Measurements from ENCODE around the gene CORO1C. TPM values are rescaled to one million over a fixed set of nuclear protein-coding genes. Genes with fewer than 3 reads are reported as not detected.
A peak's percentile ranks its signal among the peaks of the same experiment; 100 is the strongest.

The CORO1C gene
- total RNA-seq, 1 donor from 2014 or later = 307 TPM

GRCh38 chr12:108647585-108648287, 83.6 kb downstream of the CORO1C start:
- H3K27me3 ChIP-seq (ENCODE audit: low read depth) = no peaks in the 10 kb centered on the region
- H3K4me1 ChIP-seq = peaks cover 54% of the 10 kb centered on the region
- peaks cover 63% of the 10 kb centered on the region for H3K36me3 ChIP-seq
- DNase-seq = no peak
- H3K4me3 ChIP-seq = no peak overlapping the region
- TF ChIP-seq CTCF (IDR thresholded peaks at IDR 0.05) = no peak
- no peaks in the 10 kb centered on the region for H3K9me3 ChIP-seq
- no peak for ATAC-seq
- intact Hi-C loops (cut with DNase I) = no loop called here
- H3K27ac ChIP-seq = peak overlapping the region; percentile 66

- no peak for DNase-seq
- intact Hi-C loops (cut with DNase I) = no loop called here
- H3K27me3 ChIP-seq (ENCODE audit: low read depth) = no peaks in the 10 kb centered on the region
- H3K36me3 ChIP-seq = peaks cover 55% of the 10 kb centered on the region
- peaks cover 59% of the 10 kb centered on the region for H3K4me1 ChIP-seq
- ATAC-seq = no peak
- TF ChIP-seq CTCF (IDR thresholded peaks at IDR 0.05) = no peak
- peak overlapping the region; percentile 66 for H3K27ac ChIP-seq
- no peaks in the 10 kb centered on the region for H3K9me3 ChIP-seq
- no peak overlapping the region for H3K4me3 ChIP-seq
Measured at GRCh38 chr12:108646600-108647579, 84.4 kb downstream of the CORO1C start.

- Histone ChIP-seq H3K9me3 (no peaks in the 10 kb centered on the region), H3K27me3 (ENCODE audit: low read depth) (no peaks in the 10 kb centered on the region), H3K27ac (peak overlapping the region; percentile 66), H3K4me3 (no peak overlapping the region), H3K4me1 (peaks cover 69% of the 10 kb centered on the region), H3K36me3 (peaks cover 45% of the 10 kb centered on the region)
- no peak for TF ChIP-seq CTCF (IDR thresholded peaks at IDR 0.05)
- intact Hi-C loops (cut with DNase I) = no loop called here
- ATAC-seq = no peak
- no peak for DNase-seq
Measured at GRCh38 chr12:108645686-108646599, 85.4 kb downstream of the CORO1C start.

GRCh38 chr12:108644811-108645120, 86.6 kb downstream of the CORO1C start:
- intact Hi-C loops (cut with DNase I) = no loop called here
- no peak for DNase-seq
- peak overlapping the region; percentile 79 for H3K27ac ChIP-seq
- H3K4me3 ChIP-seq = no peak overlapping the region
- H3K36me3 ChIP-seq = peaks cover 41% of the 10 kb centered on the region
- peaks cover 68% of the 10 kb centered on the region for H3K4me1 ChIP-seq
- H3K9me3 ChIP-seq = no peaks in the 10 kb centered on the region
- TF ChIP-seq CTCF (IDR thresholded peaks at IDR 0.05) = no peak
- ATAC-seq = no peak
- no peaks in the 10 kb centered on the region for H3K27me3 ChIP-seq (ENCODE audit: low read depth)

Measured in lower lobe of right lung (tissue), 2 donors.